K562 (cell line): ENCODE data around the gene HARS1. TPM values are rescaled to one million over a fixed set of nuclear protein-coding genes. Genes with fewer than 3 reads are reported as not detected.

ENCODE experiments used
- EP400 ChIP-seq: fragments of 450-650 bp; IDR thresholded peaks from 2 replicates; pipeline ENCODE4 v1.6.1; 2017; ENCODE audit warnings: antibody characterized with exemption, mild to moderate bottlenecking, moderate library complexity
- EWSR1 ChIP-seq: fragments of 450-650 bp; IDR thresholded peaks from 2 replicates; pipeline ENCODE4 v1.6.1; 2018; ENCODE audit warnings: borderline replicate concordance, mild to moderate bottlenecking, low read depth, moderate library complexity; ENCODE audit not compliant: partially characterized antibody
- LEF1 ChIP-seq: fragments of 450-650 bp; IDR thresholded peaks from 2 replicates; pipeline ENCODE4 v1.6.1; 2016; ENCODE audit warnings: mild to moderate bottlenecking
- PBX2 ChIP-seq, 2 experiments: IDR thresholded peaks in 1 of 2; conservative IDR thresholded peaks in 1 of 2; 2 replicates each; pipeline ENCODE4 v1.6.1; 2016; ENCODE audit warnings: low read depth in 2 of 2, mild to moderate bottlenecking in 1 of 2, missing compliant biosample characterization in 1 of 2, missing genetic modification characterization in 1 of 2, moderate library complexity in 1 of 2
- RERE ChIP-seq: sonication (generic); formaldehyde crosslinking; IDR thresholded peaks from 2 replicates; pipeline ENCODE4 v1.8.0; 2023; ENCODE audit warnings: missing genetic modification reagents, mild to moderate bottlenecking, borderline replicate concordance
- RFX7 ChIP-seq: fragments of 250-450 bp; sonication (Bioruptor Pico); IDR thresholded peaks from 2 replicates; pipeline ENCODE4 v1.5.1; 2021; ENCODE audit warnings: mild to moderate bottlenecking
- SETDB1 ChIP-seq: IDR thresholded peaks from one replicate; pipeline ENCODE4 v1.6.1; 2012; ENCODE audit warnings: low read length, control low read depth, inconsistent platforms
- SMAD2 ChIP-seq: fragments of 150-350 bp; IDR thresholded peaks from 2 replicates; pipeline ENCODE4 v1.6.1; 2014; ENCODE audit warnings: low read depth, mild to moderate bottlenecking, low read length
- TAF7 ChIP-seq: fragments of 450-650 bp; IDR thresholded peaks from 2 replicates; pipeline ENCODE4 v1.6.1; 2016; ENCODE audit warnings: missing genetic modification characterization, missing compliant biosample characterization
- TFE3 ChIP-seq: fragments of 450-650 bp; formaldehyde crosslinking; IDR thresholded peaks from 2 replicates; pipeline ENCODE4 v1.4.0; 2020; ENCODE audit warnings: mild to moderate bottlenecking, mixed read lengths
- ZBTB7A ChIP-seq: IDR thresholded peaks from 2 replicates; pipeline ENCODE4 v1.6.1; 2011; ENCODE audit warnings: low read depth, mild to moderate bottlenecking, low read length, moderate library complexity, borderline replicate concordance; ENCODE audit not compliant: control insufficient read depth
- ZNF12 ChIP-seq: sonication (generic); formaldehyde crosslinking; IDR thresholded peaks from 2 replicates; pipeline ENCODE4 v1.4.0; 2020; ENCODE audit warnings: mild to moderate bottlenecking, missing genetic modification reagents
- ZNF785 ChIP-seq: fragments of 250-450 bp; sonication (Bioruptor Pico); IDR thresholded peaks from 2 replicates; pipeline ENCODE4 v1.4.0; 2020; ENCODE audit warnings: mild to moderate bottlenecking
- polyA plus RNA-seq, 8 experiments: library from polyadenylated mRNA; depleted of rRNA in 4 of 8; stranded (reverse) in 5 of 8; unstranded in 3 of 8; fragments of >200 nt; fragmentation: Nextera tagmentation in 2 of 8; fragmentation: Illumina TruSeq in 1 of 8; extraction: Ambion mirVana in 2 of 8; extraction: Trizol in 1 of 8; gene quantifications; 2 replicates each; pipeline versions ENCODE4 v1.2.1 to v1.2.3, GENCODE V29; 2011 to 2014; ENCODE audit warnings: inconsistent platforms in 1 of 8, missing spikeins in 1 of 8
- total RNA-seq, 7 experiments: library from RNA; depleted of rRNA in 6 of 7; stranded (reverse); fragments of >200 nt in 6 of 7; fragmentation: Illumina TruSeq in 2 of 7; extraction: Trizol in 2 of 7; gene quantifications; 2 replicates each; pipeline versions ENCODE4 v1.2.1 to v1.2.3, GENCODE V29; 2011 to 2021; ENCODE audit warnings: low replicate concordance in 1 of 7

HARS1 gene
- total and polyA plus RNA-seq, 9 of the 15 experiments (the other 6 are each of a cell fraction or from before 2014, with no cell fraction given): 13.5 to 88.5 (median 75.2) TPM

- TF ChIP-seq RERE (CRISPR knock-in tag) (no peak), EP400 (peak; percentile 48; the same call in 1 of the 2 replicates), TFE3 (no peak), ZNF12 (no peak), ZNF785 (CRISPR knock-in tag) (no peak), ZBTB7A (peak; percentile 37; the same call in 1 of the 2 replicates), PBX2 (CRISPR knock-in tag; IDR thresholded peaks at IDR 0.05; ENCODE audit: low read depth) (no peak), PBX2 (tag; conservative IDR thresholded peaks at IDR 0.05; ENCODE audit: low read depth) (no peak), LEF1 (no peak), SETDB1 (no peak), EWSR1 (no peak), RFX7 (no peak), TAF7 (tag) (peak; percentile 96), SMAD2 (no peak)
Measured at GRCh38 chr5:140700177-140701144, 9.3 kb upstream of the HARS1 start, which contains the start of gene ZMAT2 (continued).
